HG02571 (cell line): Measurements from ENCODE around the gene SUSD4.

ENCODE experiments used
- ATAC-seq: cut with Tn5 transposase; IDR thresholded peaks from one replicate; pipeline ENCODE4 v1.9.1; 2021; ENCODE audit warnings: mild to moderate bottlenecking, moderate library complexity; ENCODE audit not compliant: unreplicated experiment

SUSD4 gene

DNA sequence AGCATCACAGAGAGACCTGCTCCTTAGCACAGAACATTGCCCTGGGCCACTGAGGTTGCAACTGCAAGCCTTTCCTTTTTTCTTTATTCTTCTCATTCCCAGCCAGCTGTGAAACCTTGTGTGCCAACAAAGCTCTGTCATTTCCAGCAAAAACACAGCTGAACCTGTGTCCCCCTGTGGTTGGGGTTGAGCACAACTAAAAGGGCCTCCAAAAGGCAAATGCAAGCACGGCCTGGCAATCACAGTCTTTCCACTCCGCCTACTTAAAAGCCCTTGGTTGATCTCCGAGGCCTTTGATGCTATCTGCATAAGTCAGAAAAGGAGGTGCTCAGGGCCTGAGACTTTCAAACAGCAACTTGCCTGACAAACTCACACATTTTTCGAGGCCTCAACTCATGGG lies 32.7 kb downstream of the SUSD4 start:
- ATAC-seq: no peak

DNA sequence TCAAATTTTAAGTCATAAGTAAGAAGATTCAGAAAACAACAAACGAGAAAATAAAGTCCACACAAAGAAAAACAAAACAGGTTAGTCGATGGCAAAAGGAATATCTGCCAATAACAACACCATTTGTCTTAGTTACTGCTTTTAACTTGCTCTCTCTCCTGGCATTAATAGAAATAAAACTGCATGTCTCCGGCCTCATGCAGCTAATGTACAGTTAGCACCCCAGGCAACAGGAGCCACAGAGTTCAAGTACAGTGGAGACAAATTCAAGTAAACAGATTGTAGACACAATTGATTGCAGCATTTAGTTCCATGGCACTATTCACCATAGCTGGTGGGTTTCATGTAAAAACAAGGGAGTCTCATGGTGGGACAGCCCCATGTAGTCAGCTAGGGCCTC lies 33.5 kb downstream of the SUSD4 start:
- no peak for ATAC-seq

DNA sequence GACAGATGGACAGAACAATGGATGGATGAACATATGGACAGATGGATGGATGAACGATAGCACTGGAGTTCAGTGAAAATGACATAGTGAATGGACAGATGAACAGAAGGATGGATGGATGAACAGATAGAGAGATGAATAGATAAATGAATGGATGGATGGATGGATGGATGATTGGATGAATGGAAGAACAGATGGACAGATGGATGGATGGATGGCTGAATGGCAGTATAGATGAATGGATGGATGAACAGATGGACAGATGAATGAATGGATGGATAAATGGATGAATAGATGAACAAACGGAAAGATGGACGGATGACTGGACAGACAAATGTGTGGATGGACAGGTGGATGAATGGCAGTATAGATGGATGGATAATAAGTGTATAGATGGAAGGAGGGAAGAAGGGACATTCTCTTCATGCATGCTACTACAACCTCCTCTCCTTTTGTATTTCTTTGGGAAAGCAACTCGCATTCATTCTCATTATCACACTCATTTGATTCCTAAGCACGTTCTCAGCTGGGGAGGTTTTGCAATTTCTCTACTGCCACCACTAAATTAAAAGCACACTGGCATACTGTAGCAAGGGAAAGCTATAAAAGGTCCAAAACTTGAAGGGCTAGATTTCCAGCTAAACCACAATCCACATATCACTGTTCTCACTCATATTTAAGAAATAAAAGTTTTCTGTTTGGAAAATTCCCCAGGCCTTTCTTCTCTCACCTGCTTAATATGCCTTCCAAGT lies 34.1 kb downstream of the SUSD4 start:
- no peak for ATAC-seq

DNA sequence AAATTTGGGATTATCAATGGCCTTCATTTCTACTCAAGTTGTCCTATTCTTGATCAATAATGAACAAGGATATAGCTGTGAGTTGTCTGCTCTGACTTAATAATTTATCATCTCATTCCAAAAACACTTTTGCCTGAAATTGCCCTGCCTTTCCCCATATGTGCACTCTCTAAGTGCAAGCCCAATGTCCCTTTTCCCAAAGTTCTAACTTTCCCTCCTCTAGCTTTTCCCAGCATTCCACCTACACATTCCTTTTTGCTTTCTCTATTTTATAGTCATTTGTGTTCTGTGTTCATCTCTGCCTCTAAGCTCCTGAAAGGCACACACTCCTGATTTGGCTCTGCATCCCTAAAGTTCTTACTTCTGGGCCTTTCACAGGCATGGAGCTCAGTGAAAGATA lies 34.7 kb downstream of the SUSD4 start:
- no peak for ATAC-seq

DNA sequence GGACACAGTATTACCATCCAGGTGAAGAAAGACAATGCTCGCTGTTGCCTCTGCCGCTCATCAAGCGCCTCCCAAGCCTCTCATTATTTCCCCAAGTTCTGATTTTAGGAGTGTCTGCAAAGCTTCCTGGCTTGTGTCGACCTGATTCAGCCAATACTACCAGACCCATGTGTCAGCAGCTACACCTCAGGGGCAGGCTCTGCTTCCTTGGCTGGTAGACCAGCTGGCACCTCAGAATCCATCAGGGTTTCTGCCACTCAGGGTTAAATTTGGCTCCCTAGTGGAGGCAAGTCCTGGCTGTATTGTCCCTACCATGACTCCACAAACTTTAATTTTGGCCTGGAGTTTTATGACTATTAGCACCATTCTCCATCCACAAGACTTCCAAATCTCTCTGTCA lies 35.4 kb downstream of the SUSD4 start:
- ATAC-seq: no peak

DNA sequence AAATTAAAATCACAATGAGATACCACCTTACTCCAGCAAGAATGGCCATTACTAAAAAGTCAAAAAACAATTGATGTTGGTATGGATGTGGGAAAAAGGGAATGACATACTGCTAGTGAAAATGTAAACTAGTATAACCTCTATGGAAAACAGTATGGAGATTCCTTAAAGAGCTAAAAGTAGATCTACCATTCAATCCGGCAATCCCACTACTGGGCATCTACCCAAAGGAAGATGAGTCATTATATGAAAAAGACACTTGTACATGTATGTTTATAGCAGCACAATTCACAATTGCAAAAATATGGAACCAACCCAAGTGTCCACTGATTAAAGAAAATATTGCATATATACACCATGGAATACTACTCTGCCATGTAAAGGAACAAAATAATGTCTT lies 37.2 kb downstream of the SUSD4 start:
- no peak for ATAC-seq

DNA sequence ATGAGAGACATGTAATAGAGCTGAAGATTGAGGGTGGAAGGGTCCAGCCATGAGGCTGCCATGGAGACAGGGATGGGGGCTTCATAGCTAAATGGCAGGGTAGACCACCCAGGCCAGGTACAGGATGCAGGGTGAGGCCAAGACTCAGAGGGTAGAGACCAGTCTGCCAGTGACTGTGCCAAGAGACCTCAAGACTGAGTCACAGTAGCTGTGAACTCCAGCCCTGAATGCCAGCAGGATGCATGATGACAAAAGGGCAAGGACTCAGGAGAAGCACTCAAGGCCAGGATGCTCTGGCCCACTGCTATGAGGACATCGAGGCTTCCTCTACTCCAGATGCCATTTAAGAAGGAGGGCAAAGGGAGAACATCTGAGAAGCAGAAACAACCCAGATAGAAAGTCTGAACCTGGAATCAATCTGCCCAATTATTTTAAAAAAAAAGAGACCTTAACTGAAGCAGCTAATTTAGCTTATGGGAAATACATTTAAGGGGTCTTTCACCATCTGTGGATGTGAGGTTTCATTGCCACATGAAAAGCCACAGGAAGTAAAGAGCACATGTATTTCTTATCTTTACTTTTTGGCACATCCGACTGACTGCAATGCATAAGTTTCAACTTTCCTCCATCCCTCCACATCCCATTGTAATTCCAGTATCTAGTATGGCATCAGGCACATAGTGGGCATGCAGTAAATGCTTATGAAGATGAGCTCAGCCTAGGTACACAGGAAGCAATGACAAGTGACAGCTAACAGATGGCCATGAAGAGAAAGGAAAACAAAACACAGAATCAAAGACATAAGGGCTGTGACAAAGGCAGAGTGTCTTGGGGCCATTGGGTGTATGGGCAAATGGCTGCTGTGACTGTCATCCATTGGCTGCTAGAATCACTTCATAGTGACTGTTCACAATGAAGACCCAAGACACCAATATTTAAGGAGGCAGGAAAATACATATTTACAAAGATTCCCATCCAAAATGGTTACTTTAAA lies 40.2 kb downstream of the SUSD4 start:
- ATAC-seq: no peak

DNA sequence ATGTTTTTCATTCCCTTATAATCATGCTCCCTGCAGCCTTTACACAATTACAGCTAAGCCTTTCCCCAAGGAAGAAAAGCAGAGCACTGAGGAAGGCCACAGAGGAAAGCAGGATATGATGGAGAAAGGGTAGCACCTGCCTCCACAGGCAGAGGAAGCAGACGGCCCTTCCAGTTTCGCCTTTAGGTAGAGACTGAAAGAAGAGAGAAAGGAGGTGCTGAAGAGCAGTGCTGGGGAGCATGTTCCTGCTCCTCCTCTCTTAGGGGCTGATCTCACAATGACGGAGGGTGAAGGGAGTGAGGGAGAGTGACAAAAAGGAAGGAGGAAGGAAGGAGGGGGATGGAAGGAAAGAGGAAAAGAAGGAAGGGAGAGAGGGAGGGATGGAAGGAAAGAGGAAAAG lies 41.1 kb downstream of the SUSD4 start:
- ATAC-seq: no peak

DNA sequence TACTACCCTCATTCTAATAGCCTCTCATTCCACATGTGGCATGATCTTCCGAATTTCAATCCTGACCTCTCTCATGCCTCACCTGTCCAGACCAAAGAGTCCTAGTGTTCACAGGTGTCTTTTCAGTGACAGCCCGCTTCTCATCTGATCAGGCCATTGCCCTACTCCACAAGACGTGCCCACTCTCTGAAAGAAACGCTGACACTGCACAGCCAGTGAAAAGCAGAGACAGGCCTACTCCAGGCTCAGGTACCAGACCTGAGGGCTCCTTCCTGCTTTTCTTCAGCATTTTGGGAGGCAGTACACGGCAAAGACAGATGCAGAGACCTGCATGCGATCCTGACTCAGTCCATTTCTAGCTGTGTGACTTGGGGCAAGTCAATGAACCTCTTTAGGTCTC lies 43.0 kb downstream of the SUSD4 start:
- no peak for ATAC-seq

DNA sequence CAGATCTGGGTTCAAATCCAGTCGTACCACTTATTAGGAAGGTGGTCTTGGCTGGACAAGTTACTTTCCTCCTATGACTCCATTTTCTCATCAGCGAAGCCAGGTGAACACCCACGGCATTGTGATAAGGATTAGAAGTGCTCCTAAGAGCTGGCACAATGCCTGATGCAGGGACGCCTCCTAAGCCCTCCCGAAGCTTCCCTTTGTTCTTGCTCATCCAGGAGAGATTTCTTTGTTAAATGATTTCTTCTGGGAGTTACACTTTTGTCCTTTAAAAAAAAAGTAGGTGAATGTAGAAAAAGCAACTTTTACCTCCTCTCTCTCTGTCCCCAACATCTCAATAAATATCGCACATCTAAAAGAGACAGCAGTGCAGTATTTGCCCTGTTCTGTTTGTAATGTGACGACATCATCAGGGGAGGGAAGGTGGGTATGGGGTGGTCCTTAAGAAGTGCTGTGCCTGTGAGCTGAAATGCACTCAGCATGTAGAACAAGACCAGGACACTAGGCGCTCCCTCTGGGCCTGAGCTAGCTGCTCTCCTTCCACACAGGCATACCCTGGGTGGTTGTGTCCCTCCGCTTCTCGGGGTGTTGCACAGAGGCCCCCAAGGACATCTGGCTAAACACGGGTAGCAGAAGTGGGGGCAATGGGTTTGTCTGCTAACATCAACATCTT lies 43.9 kb downstream of the SUSD4 start:
- ATAC-seq: no peak

DNA sequence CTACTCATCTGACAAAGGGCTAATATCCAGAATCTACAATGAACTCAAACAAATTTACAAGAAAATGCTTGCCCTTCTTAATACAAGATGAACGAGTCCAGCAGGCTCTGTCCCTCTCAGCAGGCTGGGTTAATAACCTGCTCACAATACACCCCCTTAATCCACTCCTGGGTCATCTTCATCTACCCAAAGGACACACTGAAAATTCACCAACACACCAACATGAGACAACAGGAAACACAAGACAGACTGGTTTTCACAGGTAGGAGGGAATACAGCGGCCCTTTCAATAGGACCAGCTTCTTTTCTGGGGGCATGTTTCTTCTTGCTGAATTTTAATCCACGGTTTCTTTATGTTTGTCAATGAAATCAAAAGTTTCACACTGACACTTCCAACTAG lies 44.6 kb downstream of the SUSD4 start:
- ATAC-seq: no peak

DNA sequence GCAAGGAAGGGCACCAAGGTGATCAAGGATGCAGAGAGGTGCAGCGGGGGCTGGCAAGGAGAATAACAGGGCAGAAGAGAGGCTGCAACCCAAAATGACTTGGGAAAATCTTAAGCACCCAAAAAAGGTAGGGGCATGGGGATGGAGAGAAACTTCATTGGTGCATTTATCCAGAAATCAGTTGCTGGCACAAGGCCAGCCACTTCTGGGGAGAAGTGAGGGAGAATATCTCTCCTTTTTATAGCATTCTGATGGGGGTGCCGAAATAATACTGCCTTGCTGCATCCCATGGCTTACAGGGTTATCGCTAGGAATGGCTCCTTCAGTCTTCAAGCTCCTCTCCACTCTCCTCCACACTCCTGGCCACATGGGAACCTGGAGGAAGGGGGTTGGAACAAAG lies 47.9 kb downstream of the SUSD4 start:
- no peak for ATAC-seq

DNA sequence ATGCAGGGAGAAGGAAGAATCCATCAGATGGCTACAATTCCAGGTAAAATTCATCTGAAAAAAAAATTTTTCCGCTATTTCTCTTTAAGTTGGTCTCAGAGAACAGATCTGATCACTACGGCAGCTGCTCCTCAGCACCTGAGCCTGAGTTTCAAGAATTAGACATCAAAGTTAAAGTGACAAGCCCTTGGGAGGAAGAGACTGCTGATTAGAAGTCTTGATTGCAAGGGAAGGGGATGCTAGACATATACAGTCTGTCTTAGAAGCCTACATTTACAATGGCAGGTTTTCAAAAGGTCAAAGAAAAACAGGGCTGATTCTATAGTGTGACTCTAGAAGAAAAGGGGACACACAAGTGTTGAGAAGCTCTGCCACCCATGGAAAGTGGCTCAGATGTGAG lies 48.3 kb downstream of the SUSD4 start:
- ATAC-seq: no peak

DNA sequence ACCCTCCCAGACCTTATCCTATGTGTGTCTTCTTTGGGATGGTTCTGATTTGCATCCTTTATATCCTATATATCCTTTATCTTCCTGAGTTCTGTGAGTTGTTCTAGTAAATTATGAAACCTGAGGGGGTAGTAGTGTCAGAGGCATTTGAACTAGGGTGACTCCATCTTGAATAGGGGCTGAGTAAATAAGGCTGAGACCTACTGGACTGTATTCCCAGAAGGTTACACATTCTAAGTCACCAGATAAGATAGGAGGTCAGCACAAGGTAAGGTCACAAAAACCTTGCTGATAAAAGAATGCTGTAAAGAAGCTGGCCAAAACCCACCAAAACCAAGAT lies 50.6 kb downstream of the SUSD4 start:
- no peak for ATAC-seq

DNA sequence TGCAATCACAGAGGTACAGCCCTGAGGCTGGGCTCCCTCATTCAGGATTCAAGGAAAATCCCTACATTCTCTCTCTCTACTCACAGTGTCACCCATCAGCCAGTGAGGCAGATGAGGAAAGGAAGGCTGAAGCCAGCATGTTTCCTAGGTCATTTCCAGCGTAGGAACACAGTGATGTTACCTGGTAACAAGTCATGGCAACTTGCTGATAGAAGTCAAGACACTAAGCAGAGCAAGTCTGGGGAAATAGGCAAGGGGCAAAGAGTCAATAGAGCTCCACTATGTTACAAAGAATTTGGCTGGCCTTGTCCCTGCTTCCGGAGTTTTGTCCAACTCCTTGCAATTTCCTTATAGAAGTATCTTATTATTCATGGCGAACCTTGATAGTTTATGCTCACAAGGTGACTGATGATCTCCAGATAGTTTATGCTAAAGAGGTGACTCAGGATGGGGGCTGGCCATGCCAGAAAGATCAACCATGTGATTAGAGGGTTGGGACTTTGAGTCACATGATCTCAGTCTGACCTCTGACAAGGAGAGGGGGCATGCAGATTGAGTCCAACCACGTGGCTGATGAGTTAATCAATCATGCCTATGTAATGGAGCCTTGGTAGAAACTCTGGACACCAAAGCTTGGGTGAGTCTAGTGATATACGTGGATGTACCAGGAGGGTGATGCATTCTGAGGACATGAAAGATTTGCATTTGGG lies 51.1 kb downstream of the SUSD4 start:
- ATAC-seq: no peak

DNA sequence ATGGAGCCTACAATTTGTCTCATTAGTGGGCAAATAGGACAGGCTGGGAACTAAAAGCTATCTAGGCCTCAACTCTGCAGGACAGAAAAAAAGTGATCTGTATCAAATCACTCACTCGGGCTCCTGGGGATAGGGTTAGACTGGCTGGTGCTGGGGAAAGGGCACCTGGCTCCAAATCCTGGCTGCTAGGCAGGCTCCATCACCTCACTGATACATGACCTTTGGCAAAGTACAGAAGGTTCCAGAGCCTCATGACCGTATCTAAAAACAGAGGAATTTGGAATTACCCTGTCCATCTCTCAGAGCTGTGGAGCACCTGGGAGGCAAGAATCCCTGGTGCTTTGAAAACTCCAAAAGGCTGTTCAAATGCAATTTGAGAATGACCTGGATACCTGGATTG lies 51.7 kb downstream of the SUSD4 start:
- ATAC-seq: no peak

DNA sequence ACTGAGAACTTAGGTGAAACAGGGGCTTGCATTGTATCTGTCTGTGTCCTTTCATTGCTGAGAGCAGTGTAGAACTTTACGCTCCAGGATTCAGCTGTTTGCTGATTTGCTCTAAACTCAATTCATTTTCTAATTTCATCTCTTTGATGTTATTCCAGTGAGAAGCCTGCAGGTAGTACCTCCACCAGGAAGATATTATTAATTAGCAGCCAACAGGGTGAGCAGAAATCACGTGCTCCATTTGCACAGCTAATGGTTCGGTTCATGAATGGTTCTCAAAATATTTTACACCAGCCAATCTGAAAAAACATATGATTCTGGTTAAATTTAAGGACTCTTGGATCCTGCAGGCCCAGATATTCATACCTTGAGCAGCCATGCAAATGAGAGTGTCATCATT lies 52.1 kb downstream of the SUSD4 start:
- no peak for ATAC-seq

DNA sequence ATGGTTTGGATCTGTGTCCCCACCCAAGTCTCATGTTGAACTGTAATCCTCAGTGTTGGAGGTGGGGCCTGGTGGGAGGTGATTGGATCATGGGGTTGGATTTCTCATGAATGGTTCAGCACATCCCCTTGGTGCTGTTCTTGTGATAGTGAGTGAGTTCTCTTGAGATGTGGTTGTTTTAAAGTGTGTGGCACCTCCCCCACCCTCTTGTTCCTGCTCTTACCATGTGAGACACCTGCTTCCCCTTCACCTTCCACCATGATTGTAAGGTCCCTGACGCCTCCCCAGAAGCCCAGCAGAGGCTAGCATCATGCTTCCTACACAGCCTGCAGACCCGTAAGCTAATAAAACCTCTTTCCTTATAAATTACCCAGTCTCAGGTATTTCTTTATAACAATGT lies 55.8 kb downstream of the SUSD4 start:
- no peak for ATAC-seq

DNA sequence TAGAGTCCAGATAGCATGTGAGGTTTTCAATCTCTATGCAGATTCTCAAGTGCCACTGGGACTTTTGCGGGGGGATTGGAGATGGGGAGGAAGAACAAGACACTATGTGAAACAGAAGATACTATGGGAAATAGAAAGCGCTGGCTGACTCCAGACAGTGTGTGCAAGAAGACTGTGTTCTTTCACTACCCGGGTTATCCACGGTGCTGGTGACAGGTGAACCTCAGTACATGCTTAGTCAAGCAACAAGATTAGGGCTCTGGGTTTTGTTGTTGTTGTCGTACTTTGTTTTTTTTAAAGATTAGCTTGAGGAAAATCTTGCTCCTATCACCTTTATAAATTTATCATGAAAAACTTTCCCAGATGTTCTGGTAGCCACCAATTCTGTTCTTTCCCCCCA lies 56.4 kb downstream of the SUSD4 start:
- ATAC-seq: no peak

DNA sequence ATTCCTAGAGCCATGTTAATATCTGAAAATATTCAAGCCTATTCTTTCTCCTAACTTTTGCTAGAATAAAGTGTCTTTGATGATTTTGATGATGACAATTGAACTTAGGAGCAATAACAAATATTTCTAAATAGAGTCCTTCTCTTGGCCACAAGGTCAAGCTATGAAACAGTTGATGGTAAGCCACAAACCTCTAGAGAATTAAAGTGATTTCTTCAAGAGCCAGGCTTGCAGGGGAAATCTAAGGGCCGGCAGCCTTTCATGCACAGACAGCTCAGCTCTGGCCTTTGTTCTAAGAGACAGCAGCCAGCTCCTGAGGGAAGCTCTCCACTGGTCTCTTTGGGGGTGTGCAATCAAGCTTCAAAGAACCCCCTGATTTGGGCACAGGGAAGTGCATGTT lies 59.0 kb downstream of the SUSD4 start:
- ATAC-seq: no peak

DNA sequence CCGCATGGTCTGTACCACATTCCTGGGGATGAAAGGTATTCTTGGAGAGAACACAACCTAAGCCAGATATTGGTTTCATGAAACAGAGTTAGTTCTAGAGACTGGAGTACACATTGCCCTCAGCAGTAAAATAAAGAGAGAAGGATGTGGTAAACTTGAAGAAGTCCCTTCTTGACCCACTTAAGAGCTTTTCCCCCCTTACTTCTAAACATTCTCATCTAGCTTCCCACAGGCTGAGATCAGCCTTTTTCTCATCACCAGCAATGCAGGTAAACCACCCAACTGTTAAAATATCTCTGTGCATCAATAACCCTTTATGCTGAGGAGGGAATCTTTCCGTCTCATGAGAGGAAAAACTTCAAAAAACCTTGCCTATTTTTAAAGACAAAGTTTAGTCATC lies 62.6 kb downstream of the SUSD4 start:
- no peak for ATAC-seq
